K562 (cell line): ENCODE data around the gene C14orf180.

Source experiments
- ARID4B ChIP-seq: sonication (generic); formaldehyde crosslinking; IDR thresholded peaks from 2 replicates; pipeline ENCODE4 v1.8.0; 2022; ENCODE audit warnings: mild to moderate bottlenecking, missing genetic modification reagents
- DNMT1 ChIP-seq: fragments of 450-650 bp; IDR thresholded peaks from 2 replicates; pipeline ENCODE4 v1.6.1; 2016; ENCODE audit warnings: antibody characterized with exemption, mild to moderate bottlenecking
- MAFF ChIP-seq: IDR thresholded peaks from 2 replicates; pipeline ENCODE4 v1.6.1; 2012; ENCODE audit warnings: low read length, improper control_type of control experiment
- NFYB ChIP-seq: IDR thresholded peaks from 2 replicates; pipeline ENCODE4 v1.6.1; 2011; ENCODE audit warnings: mild to moderate bottlenecking, moderate library complexity; ENCODE audit not compliant: insufficient read length; ENCODE audit errors: extremely low read depth
- POLR2A ChIP-seq: fragments of 450-650 bp; conservative IDR thresholded peaks from 2 replicates; pipeline ENCODE4 v1.6.1; 2016
- POLR3G ChIP-seq: IDR thresholded peaks from 2 replicates; pipeline ENCODE4 v1.6.1; 2011; ENCODE audit not compliant: insufficient read length, insufficient replicate concordance; ENCODE audit errors: extremely low read depth
- RBM14 ChIP-seq: fragments of 200-400 bp; formaldehyde crosslinking; IDR thresholded peaks from 2 replicates; pipeline ENCODE4 v1.6.1; 2018; ENCODE audit warnings: low read depth, mild to moderate bottlenecking, low read length, moderate library complexity, borderline replicate concordance; ENCODE audit not compliant: insufficient read depth
- SNAPC5 ChIP-seq: fragments of 250-450 bp; sonication (Bioruptor Pico); IDR thresholded peaks from 2 replicates; pipeline ENCODE4 v1.8.0; 2021; ENCODE audit warnings: moderate library complexity, mild to moderate bottlenecking, inconsistent platforms
- ZFP1 ChIP-seq: fragments of 450-650 bp; formaldehyde crosslinking; IDR thresholded peaks from 2 replicates; pipeline ENCODE4 v1.4.0; 2020; ENCODE audit warnings: mild to moderate bottlenecking, mixed read lengths
- ZNF398 ChIP-seq: fragments of 250-450 bp; sonication (Bioruptor Pico); IDR thresholded peaks from 2 replicates; pipeline ENCODE4 v1.8.0; 2021; ENCODE audit warnings: moderate library complexity, mild to moderate bottlenecking, inconsistent platforms
- TF ChIP-seq, protein P1 (sequence below), 3 experiments: IDR thresholded peaks in 2 of 3; conservative IDR thresholded peaks in 1 of 3; 2 replicates each; pipeline ENCODE4 v1.5.1; 2011 to 2012; ENCODE audit warnings: low read length in 3 of 3, mild to moderate bottlenecking in 3 of 3, control low read depth in 2 of 3, improper control_type of control experiment in 1 of 3, inconsistent platforms in 1 of 3, low read depth in 1 of 3, mixed read lengths in 1 of 3, moderate library complexity in 1 of 3; ENCODE audit not compliant: insufficient read depth in 2 of 3

- TF ChIP-seq ARID4B (CRISPR knock-in tag) (no peak), MAFF (no peak), SNAPC5 (no peak), ZFP1 (CRISPR knock-in tag) (no peak), ZNF398 (CRISPR knock-in tag) (no peak), DNMT1 (no peak), NFYB (no peak), POLR2A (no peak), POLR3G (no peak), RBM14 (no peak)
- TF ChIP-seq, protein P1, sequence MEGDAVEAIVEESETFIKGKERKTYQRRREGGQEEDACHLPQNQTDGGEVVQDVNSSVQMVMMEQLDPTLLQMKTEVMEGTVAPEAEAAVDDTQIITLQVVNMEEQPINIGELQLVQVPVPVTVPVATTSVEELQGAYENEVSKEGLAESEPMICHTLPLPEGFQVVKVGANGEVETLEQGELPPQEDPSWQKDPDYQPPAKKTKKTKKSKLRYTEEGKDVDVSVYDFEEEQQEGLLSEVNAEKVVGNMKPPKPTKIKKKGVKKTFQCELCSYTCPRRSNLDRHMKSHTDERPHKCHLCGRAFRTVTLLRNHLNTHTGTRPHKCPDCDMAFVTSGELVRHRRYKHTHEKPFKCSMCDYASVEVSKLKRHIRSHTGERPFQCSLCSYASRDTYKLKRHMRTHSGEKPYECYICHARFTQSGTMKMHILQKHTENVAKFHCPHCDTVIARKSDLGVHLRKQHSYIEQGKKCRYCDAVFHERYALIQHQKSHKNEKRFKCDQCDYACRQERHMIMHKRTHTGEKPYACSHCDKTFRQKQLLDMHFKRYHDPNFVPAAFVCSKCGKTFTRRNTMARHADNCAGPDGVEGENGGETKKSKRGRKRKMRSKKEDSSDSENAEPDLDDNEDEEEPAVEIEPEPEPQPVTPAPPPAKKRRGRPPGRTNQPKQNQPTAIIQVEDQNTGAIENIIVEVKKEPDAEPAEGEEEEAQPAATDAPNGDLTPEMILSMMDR (IDR thresholded peaks at IDR 0.05 in 2 of 3, conservative IDR thresholded peaks at IDR 0.05 in 1 of 3; ENCODE audit: insufficient read depth in 2 of 3, low read depth in 1 of 3, low read length in 3 of 3), result no peak
Observed at GRCh38 chr14:104557766-104558165, 21.8 kb upstream of the C14orf180 start.
